AG08395 (cell line): ENCODE data around the gene RIN2.

ENCODE experiments used
- DNase-seq: peaks from one replicate; pipeline ENCODE4 v3.0.0; 2012; ENCODE audit warnings: mixed read lengths, low spot score

Gene RIN2

DNA sequence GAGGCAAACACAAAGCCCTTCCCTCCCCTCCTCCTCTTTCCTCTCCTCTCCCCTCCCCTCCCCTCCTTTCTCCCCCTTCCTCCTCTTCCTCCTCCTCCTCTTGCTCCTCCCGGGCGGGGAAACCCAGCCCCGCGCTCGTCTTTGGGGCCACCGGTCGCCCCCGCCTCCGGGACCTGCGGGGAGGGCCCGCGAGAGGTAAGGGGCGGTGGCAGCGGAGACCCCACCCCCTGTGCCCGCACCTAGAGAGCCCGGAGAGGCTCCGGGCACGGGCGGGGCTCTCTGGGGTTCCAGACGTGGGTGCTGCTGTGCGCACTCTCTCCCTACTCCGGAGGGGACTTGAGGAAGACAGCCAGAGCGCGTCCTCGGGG lies at the start of gene RIN2:
RIN2 (plus strand) TSS at position 126 of the 368 bp plus-strand sequence. CDS start 131,344 bp downstream, outside the sequence.
- DNase-seq, result peak; percentile 57

DNA sequence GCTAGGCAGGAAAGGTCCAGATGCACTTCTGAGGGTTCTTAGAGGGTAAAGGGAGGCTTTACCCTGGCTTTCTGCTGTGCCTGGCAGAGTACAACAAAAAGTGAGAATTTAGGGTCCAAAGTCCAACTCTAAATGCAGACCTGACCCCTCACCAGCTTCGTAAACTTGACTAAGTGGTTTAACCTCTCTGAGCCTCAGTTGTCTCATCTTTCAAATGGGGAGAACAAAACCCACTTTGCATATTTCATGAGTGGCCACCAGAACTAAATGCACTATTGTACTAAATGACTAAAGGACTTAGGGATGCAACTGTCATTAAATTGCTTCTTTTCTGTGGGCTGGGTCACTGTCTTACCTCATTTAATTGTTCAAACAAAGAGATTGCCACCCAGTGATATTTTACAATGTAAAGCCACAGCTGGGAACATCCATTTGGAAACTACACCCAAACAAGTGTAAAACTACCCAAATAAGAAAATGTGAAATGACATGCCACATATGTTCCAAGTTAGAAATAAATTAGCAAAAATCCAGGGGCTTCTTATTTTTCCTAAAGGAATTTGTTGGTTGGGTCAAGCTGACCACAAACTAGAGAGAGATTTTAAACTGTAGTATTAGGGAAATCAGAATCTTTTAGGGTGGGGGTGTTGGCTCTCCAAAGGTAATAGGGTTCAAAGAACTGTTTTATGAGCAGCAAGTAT lies 48.3 kb upstream of the RIN2 start:
- no peak for DNase-seq

DNA sequence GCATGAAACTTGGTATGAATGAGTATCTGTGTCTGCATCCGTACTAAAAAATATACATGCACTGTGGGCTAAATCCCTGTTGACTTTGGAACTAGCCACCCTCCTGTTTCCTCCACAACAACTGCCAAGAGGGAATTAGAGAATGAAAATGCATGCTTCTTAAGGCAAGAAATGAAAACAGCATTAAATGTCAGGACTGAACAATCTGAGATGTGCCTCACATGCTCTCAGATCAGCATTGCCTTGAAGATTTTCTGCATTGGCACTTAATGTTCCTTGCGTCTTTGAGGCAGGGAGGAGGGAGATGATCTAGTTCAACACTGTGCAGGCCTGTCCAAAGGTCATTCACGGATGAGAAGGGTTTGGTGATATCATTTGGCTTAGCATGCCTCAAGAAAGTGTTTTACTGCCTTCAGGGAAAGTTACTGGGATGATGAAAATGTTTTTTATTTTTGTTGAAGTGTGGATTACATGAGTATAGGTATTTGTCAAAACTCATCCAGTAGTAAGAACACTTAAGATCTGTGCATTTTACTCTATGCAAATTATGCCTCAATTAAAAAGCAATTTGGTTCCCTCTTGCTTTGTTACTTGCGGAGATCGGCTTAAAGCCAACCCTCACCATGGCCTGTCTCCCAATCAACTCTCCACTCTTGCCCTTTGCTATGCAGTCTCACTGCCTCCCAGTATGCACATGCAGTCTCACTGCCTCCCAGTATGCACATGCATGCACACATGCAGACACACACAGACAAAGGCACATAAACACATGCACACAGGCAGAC lies 47.5 kb upstream of the RIN2 start:
- DNase-seq, result no peak

DNA sequence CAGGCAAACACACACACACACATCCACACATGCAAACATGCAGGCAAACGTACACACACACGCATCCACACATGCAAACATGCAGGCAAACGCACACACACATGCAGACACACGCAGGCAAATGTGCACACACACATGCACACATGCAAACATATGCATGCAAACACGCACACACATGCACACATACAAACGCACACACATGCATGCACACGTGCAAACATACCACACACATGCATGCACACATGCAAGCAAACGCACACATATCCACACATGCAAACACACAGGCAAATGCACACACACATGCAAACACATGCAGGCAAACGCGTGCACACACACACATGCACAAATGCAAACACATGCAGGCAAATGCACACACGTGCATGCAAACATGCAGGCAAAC lies 46.9 kb upstream of the RIN2 start:
- no peak for DNase-seq

- DNase-seq, result no peak
Observed at GRCh38 chr20:19712721-19713260, 45.3 kb upstream of the RIN2 start.

DNA sequence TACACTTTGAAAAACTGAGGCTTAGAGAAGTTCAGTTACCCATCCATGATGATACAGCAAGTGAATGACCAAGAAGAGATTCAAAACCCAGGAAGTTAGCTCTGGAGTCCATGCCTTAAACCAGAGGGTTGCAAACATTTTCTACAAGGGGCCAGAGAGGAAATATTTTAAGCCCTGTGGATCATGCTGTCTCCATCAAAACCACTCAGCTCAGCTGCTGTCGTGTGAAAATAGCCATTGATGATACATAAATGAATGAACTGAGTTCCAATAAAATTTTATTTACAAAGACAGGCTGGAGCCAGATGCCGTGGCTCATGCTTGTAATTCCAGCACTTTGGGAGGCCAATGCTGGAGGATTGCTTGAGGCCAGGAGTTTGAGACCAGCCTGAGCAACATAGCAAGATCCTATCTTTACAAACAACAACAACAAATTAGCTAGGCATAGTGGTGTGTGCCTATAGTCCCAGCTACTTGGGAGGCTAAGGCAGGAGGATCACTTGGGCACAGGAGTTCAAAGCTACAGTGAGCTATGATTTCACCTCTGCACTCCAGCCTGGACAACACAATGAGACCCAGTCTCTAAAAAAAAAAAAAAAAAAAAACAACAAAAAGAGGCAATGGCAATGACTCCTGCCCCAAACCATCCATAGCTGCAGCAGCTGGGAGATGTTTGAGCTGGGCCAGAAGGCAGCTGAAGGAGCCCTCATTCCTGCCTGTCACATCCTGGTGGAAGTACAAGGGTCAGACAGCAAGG lies 44.1 kb upstream of the RIN2 start:
- DNase-seq, result no peak

GRCh38 chr20:19714579-19714840 lies 43.5 kb upstream of the RIN2 start:
- no peak for DNase-seq

DNA sequence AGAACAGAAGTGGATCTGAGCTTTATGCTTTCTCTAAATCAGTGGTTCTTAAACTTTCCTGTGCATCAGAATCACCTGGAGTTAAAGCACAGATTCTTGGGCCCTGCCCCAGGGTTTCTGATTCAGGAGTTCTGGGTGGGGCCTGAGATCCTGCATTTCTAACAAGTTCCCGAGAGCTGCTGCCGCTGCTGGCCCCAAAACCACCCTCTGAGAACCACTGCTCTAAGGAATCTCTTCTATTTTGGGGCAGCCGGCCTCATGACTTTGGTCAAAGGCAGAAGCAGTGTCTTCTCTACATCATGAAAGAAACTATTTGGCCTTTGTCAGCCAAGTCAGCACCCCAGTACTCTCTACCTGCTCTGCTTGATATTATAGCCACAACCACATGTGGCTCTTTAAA lies 42.1 kb upstream of the RIN2 start:
- no peak for DNase-seq

DNA sequence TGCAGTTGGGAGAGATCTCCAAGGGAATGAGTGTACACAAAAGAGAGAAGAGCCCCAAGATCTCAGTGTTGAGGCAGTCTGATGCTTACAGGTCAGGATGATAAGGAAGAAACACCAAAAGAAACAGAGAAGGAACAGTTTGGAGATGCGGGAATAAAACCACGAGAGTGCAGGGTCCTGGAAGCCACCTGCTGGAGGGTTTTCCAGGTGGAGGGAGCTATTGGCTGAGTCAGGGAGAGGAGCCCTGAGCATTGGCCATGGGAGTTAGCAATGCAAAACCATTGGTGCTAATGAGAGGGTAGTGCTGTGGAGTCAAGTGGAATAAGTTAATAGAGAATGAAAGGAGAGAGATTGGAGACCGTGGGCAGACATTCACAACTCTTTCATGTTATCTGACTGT lies 39.2 kb upstream of the RIN2 start:
- DNase-seq, result no peak

DNA sequence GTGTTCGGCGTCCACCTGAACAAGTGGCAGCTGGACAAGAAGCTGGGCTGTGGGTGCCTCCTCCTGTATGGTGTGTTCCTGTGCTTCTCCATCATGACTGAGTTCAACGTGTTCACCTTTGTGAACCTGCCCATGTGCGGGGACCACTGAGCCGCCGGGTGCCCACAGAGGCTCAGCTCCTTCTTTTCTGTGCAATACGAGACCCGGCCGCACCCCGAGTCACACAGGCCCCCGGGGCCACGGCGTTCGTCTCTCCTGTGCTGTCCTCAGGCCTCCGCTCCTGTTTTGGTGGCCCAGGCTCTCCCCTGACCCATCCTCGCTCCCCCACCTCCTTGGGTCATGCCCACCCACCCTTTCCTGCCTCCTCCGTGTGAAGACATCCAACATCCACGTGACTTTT lies 37.1 kb upstream of the RIN2 start:
- no peak for DNase-seq

DNA sequence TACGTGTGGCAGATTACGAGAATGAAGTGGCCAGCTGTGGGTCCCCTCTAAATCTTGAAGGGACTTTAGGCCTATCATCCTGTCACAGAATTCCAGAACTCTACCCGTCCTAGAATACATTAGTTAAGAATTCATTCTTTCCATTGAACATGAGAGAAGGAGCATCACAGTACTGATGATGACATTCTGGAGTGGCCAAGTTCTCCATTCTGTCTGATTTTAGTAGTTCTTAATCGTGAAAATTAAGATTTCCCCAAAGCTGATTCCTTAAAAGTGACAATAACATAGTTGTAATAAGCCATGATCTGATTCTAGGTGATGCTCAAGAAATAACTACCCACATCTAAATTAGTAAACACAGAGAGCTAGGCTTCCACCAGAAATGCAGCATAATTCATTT lies 35.0 kb upstream of the RIN2 start:
- DNase-seq, result no peak

GRCh38 chr20:19723813-19724430 lies 34.1 kb upstream of the RIN2 start:
- DNase-seq, result no peak

DNA sequence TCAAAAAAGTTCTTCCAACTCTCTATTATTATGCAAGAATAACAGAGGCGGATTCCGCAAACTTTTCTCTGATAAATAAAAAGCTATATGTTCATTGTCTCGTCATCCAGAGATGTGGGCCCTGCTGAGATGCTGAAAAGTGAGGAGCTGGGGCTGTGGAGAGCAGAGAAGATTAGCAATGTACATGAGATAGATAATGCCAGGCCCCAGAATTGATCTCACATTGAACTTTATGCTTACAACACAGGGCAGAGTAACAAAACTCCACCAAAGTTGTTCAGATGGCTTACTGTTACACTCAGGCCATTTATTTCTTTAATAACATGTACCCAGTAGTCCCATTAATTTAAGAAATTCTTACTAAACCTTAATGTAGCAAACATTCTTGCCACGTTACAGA lies 32.7 kb upstream of the RIN2 start:
- DNase-seq, result no peak

DNA sequence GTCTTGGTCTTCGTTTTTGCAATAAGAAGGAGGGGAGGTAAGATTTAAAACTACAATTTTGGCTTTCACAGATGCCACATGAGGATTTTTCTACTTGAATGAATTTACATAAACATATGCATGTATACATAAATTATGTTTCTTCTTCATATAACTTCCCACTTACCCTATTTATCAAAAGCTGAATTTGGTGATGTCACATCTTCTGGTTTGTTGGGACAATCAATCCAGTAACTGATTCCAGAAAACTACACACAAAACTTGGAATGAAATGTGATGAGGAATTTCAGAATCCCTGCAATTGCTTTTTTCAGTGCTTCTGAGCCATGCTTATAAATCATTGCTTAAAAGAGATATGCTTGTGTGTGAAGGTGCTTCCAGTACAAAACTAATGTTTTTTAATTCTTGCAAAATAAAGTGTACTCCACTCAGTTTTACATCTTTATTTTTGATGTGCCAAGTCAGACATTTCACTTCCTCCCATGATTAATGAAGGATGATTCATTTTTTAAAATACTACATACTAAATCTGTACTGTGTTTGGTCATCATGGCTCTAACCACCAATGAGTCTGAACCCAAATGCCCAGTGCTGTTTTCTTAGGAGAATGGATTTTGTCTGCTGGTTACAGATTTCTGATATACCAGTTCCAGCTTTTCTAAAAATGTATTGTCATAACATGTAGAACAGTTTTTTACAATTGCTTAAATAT lies 32.1 kb upstream of the RIN2 start:
- DNase-seq, result peak; percentile 20

DNA sequence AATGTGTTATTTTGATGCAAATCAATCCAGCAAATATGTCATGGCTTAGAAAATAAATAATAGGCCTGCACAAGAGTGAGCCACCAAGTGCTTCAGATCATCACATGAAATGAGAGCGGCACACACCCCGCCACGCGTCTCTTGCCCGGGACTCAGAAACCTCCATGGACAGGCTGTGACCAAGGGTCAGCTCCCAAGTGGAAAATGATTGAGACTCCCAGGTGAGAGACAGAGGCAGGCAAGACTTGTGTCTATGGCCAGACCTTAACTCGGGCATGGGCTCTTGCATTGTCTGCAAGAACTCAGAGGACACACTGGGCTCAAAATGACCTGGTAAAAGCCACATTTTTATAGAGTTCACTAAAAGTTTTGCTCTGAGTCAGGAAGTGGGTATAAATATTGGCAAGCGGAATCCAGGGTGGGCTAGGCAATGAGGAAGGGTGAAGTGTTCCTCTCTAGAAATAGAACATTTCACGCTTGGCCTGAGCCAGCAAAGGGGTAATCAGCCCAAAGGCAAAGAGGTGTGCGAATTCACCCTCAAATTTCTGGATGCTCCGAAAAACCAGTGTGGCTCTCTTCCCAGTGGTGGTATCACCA lies 30.7 kb upstream of the RIN2 start:
- DNase-seq, result no peak

- no peak for DNase-seq
Observed at GRCh38 chr20:19729672-19730071, 28.4 kb upstream of the RIN2 start.

GRCh38 chr20:19730706-19731105 lies 27.4 kb upstream of the RIN2 start:
- DNase-seq, result no peak

GRCh38 chr20:19734811-19735210 lies 23.2 kb upstream of the RIN2 start:
- DNase-seq, result no peak

GRCh38 chr20:19735446-19735845 lies 22.6 kb upstream of the RIN2 start:
- DNase-seq, result peak; percentile 94

DNA sequence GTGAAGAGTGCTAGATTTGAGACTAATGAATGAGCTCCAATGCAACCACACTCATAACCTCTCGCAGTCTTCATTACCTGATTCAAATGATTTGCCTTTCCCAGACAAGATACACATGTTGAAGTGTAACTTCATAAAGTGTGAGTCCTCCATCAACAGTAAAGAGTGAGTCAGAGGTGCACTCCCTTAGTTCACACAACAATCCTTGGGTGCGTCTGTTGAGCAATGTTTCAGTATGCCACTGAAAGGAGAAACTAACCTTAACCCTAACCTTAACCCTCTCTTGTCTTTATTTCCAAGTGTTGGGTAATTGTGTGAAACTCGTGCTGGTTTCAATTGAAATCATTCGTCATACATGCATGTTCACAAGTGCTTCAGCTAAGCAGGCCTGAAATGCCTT lies 21.0 kb upstream of the RIN2 start:
- DNase-seq, result peak; percentile 42

- no peak for DNase-seq
Observed at GRCh38 chr20:19738951-19739350, 19.1 kb upstream of the RIN2 start.

DNA sequence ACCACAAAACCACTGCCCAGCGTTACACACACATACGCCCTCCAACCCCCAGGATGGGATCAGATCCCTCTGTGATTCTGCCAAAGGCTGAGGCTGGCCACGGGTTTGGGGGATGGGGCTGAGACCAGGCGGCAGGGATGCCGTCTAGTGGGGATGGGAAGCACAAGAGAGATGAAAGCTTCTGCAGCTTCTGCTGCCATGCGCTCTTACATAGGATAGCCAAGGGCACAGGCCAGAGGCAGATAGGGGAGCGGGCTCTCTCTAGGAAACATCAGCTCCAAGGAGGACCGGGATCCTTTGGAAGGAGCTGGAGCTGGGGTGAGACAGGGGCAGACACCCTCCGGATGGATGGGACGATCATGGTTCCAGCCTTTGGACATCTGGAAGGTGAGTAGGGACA lies 18.7 kb upstream of the RIN2 start:
- no peak for DNase-seq
